WI38 (cell line): ENCODE measurements around the gene HOXC9.

Experiments used
- H3K4me3 ChIP-seq: 2 replicates; pipeline ENCODE4 v1.5.1; 2011; ENCODE audit warnings: low read depth, mild to moderate bottlenecking, control low read depth, low read length
- CTCF ChIP-seq: IDR thresholded peaks from 2 replicates; pipeline ENCODE4 v1.5.1; 2012; ENCODE audit warnings: low read depth, mild to moderate bottlenecking, control low read depth, low read length

The HOXC9 gene

GRCh38 chr12:54000116-54001114 is at the start of gene HOXC9:
HOXC9 (plus strand) TSS chr12:54000161; CDS start chr12:54000189, 28 bp downstream.
- no peak for TF ChIP-seq CTCF
- H3K4me3 ChIP-seq: no peak within 1 kb of the TSS

GRCh38 chr12:53950437-53950773 is 49.6 kb upstream of the HOXC9 start:
- no peak for TF ChIP-seq CTCF
- H3K4me3 ChIP-seq: no peak overlapping the region

- H3K4me3 ChIP-seq: no peak overlapping the region
- TF ChIP-seq CTCF: no peak
These were observed 49.0 kb upstream of the HOXC9 start for GRCh38 chr12:53950789-53951576.

GRCh38 chr12:53951577-53952334 is 48.2 kb upstream of the HOXC9 start:
- H3K4me3 ChIP-seq: no peak overlapping the region
- no peak for TF ChIP-seq CTCF

GRCh38 chr12:53952335-53952694 is 47.6 kb upstream of the HOXC9 start:
- H3K4me3 ChIP-seq: no peak overlapping the region
- TF ChIP-seq CTCF: no peak

GRCh38 chr12:53952871-53953734 is 46.9 kb upstream of the HOXC9 start:
- TF ChIP-seq CTCF: no peak
- no peak overlapping the region for H3K4me3 ChIP-seq
